Measurements from ENCODE around the gene SYCP3. TPM values are rescaled to one million over a fixed set of nuclear protein-coding genes. Genes with fewer than 3 reads are reported as not detected.

SYCP3 gene
- polyA plus RNA-seq, 1 experiment: not detected

DNA sequence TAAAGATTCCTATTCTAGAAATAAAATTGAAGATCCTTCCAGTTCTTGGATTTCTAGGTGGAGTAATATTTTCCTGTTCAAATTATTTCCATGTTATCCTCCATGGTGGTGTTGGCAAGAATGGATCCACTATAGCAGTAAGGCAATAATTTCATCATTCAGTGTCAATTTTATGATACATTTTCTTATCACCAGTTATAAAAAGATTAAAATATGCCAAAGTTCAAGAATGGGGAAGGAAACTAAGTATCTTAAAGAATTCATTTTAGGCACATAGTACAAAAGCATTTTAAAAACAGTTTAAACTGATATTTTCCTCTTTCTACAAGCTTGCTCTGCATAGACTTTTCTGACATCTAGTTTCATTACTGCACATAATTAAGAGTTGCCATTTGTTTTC, 19.1 kb downstream of the SYCP3 start:
- CTCF ChIA-PET: no interaction called here
- Histone ChIP-seq H3K36me3 (ENCODE audit: control insufficient read depth, insufficient read depth, low read length) (no peaks in the 10 kb centered on the region), H3K27me3 (ENCODE audit: control insufficient read depth, insufficient read depth, low read length) (no peaks in the 10 kb centered on the region), H3K4me3 (ENCODE audit: low read depth, low read length) (no peak overlapping the region)
- no peak for DNase-seq (ENCODE audit: low read depth)
- TF ChIP-seq, protein P1, sequence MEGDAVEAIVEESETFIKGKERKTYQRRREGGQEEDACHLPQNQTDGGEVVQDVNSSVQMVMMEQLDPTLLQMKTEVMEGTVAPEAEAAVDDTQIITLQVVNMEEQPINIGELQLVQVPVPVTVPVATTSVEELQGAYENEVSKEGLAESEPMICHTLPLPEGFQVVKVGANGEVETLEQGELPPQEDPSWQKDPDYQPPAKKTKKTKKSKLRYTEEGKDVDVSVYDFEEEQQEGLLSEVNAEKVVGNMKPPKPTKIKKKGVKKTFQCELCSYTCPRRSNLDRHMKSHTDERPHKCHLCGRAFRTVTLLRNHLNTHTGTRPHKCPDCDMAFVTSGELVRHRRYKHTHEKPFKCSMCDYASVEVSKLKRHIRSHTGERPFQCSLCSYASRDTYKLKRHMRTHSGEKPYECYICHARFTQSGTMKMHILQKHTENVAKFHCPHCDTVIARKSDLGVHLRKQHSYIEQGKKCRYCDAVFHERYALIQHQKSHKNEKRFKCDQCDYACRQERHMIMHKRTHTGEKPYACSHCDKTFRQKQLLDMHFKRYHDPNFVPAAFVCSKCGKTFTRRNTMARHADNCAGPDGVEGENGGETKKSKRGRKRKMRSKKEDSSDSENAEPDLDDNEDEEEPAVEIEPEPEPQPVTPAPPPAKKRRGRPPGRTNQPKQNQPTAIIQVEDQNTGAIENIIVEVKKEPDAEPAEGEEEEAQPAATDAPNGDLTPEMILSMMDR (IDR thresholded peaks at IDR 0.05; ENCODE audit: insufficient read depth, low read depth, low read length): no peak
- POLR2A ChIA-PET: no interaction called here

GRCh38 chr12:101719566-101719965, 19.7 kb downstream of the SYCP3 start:
- ChIA-PET CTCF (no interaction called here), POLR2A (no interaction called here)
- H3K36me3 ChIP-seq (ENCODE audit: control insufficient read depth, insufficient read depth, low read length): no peaks in the 10 kb centered on the region
- TF ChIP-seq, protein P1 (IDR thresholded peaks at IDR 0.05; ENCODE audit: insufficient read depth, low read depth, low read length): no peak
- H3K27me3 ChIP-seq (ENCODE audit: control insufficient read depth, insufficient read depth, low read length): no peaks in the 10 kb centered on the region
- no peak for DNase-seq (ENCODE audit: low read depth)
- no peak overlapping the region for H3K4me3 ChIP-seq (ENCODE audit: low read depth, low read length)

- CTCF ChIA-PET: interaction anchor here (0.9 to 1.0 kb wide), 2 partner anchors 12 to 18 kb away, joined by 3 read pairs; no protein-coding TSS in a partner anchor
- TF ChIP-seq, protein P1 (IDR thresholded peaks at IDR 0.05; ENCODE audit: insufficient read depth, low read depth, low read length): no peak
- Histone ChIP-seq H3K36me3 (ENCODE audit: control insufficient read depth, insufficient read depth, low read length) (no peaks in the 10 kb centered on the region), H3K27me3 (ENCODE audit: control insufficient read depth, insufficient read depth, low read length) (no peaks in the 10 kb centered on the region), H3K4me3 (ENCODE audit: low read depth, low read length) (no peak overlapping the region)
- POLR2A ChIA-PET: no interaction called here
- no peak for DNase-seq (ENCODE audit: low read depth)
Measured at GRCh38 chr12:101714877-101715444, 24.3 kb downstream of the SYCP3 start.

GRCh38 chr12:101713930-101714329, 25.3 kb downstream of the SYCP3 start:
- DNase-seq (ENCODE audit: low read depth): no peak
- H3K27me3 ChIP-seq (ENCODE audit: control insufficient read depth, insufficient read depth, low read length): no peaks in the 10 kb centered on the region
- TF ChIP-seq, protein P1 (IDR thresholded peaks at IDR 0.05; ENCODE audit: insufficient read depth, low read depth, low read length): no peak
- ChIA-PET POLR2A (no interaction called here), CTCF (interaction anchor here (0.9 kb wide), 1 partner anchor 11 kb away, joined by 3 read pairs; no protein-coding TSS in a partner anchor)
- no peaks in the 10 kb centered on the region for H3K36me3 ChIP-seq (ENCODE audit: control insufficient read depth, insufficient read depth, low read length)
- H3K4me3 ChIP-seq (ENCODE audit: low read depth, low read length): no peak overlapping the region

- no peak overlapping the region for H3K4me3 ChIP-seq (ENCODE audit: low read depth, low read length)
- ChIA-PET CTCF (no interaction called here), POLR2A (no interaction called here)
- H3K27me3 ChIP-seq (ENCODE audit: control insufficient read depth, insufficient read depth, low read length): no peaks in the 10 kb centered on the region
- no peak for DNase-seq (ENCODE audit: low read depth)
- TF ChIP-seq, protein P1 (IDR thresholded peaks at IDR 0.05; ENCODE audit: insufficient read depth, low read depth, low read length): no peak
- H3K36me3 ChIP-seq (ENCODE audit: control insufficient read depth, insufficient read depth, low read length): no peaks in the 10 kb centered on the region
Measured at GRCh38 chr12:101713059-101713682, 26.1 kb downstream of the SYCP3 start.

All from BJ (cell line).